ENCODE results near the gene C1orf167. TPM values are rescaled to one million over a fixed set of nuclear protein-coding genes. Genes with fewer than 3 reads are reported as not detected.

C1orf167 gene
- polyA plus RNA-seq, 3 donors, result 0.36 to 0.46 TPM; not detected in 1

GRCh38 chr1:11782127-11782708 is 20.2 kb downstream of the C1orf167 start:
- DNase-seq (ENCODE audit: low read depth in 3 of 3, low spot score in 2 of 3), result no peak

DNA sequence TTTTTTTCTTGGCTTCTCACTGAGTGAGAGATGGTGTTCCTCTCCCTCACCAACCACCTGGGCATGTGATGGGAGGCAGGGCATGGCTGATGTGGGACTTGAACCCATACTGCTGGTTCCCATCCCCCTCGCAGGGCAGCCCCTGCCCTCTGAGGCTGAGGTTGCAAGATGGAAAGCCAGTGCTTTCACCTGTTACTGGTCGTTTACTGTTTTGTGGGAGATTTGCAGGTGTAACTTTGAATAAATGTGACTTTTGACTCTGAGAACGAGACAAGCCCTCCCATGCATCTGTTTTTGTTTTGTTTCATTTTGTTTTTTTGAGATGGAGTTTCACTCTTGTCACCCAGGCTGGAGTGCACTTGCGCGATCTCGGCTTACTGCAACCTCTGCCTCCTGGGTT is 21.6 kb downstream of the C1orf167 start:
- DNase-seq (ENCODE audit: low read depth in 3 of 3, low spot score in 2 of 3), result no peak

DNA sequence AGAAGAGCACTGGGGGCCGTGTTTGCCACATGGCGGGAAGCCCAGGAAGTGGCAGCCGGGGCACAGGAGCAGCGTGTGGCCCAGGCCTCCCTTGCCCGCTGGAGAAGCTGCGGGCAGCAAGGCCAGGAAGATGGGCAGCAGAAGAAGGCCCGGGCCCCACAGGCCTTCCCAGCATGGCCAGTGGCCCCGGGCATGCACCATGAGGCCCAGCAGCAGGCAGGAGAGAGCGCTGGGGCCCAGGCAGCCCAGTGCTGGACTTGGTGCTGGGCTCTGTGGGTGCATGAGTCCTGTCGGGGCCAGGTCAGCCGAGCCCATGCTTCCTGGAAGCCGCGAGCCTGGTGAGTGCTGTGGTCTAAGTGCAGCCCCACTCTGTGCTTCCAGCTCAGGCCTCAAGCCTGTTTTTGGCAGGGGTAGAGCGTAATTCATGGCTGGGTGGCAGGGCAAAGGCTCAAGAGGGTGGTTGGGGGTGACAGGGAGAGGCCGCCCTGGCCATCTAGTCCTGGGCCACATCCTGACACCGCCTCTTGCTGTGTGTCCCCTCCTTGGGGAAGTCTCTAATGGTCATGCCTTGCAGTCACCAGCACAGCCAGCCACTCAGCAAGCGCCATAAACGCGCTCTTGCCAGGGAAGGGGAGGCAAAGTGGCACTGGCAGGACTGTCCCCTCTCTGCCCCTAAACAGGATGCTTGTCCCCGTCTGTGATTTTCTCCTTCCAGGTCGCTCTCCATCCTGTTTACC is 22.4 kb downstream of the C1orf167 start:
- no peak for DNase-seq (ENCODE audit: low read depth in 3 of 3, low spot score in 2 of 3)

- no peak for DNase-seq (ENCODE audit: low read depth in 3 of 3, low spot score in 2 of 3)
Observed at GRCh38 chr1:11784993-11785769, 23.2 kb downstream of the C1orf167 start.

DNA sequence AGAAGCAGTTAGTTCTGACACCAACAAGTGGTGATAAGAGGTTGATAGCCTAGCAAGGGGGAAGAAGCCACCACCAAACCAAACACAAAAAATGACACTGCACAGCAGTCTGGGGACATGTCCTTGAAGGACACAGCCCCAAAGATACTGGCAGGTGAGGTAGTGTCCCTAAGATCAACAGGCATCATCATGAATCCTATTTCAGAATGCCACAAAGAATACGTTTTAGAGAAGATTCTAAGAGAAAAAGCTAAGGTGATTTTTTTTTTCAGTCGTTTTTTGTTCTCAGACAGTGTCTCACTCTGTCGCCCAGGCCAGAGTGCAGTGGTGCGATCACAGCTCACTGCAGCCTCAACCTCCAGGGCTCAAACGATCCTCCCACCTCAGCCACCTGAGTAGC is 24.2 kb downstream of the C1orf167 start:
- DNase-seq (ENCODE audit: low read depth in 3 of 3, low spot score in 2 of 3), result no peak

DNA sequence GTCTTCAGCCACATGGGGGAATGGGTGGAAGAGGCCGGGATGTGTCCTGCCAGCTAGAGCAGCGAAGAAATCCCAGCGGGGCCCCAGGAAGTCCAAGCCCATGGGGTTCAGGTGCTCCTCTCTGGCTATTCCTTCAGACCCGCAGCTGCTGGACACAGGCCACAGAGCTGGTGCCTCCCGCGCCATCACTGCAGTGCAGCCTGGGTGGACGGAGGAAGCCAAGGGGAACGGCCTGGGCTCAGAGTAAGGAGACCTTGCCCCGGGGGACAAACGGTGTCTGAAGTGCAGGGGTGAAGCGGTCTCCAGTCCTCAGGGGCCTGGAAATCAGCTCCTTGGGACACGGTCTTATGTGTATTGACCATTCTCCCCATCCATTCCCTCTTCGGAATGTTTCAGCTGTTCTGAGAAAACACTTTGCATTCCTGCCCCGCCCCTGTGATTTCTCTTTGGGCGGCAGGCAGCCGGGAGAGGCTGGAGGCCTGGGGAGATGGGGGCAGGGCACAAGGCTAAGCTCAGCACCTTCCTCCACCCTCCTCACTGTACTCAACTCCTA is 25.3 kb downstream of the C1orf167 start:
- no peak for DNase-seq (ENCODE audit: low read depth in 3 of 3, low spot score in 2 of 3)

DNA sequence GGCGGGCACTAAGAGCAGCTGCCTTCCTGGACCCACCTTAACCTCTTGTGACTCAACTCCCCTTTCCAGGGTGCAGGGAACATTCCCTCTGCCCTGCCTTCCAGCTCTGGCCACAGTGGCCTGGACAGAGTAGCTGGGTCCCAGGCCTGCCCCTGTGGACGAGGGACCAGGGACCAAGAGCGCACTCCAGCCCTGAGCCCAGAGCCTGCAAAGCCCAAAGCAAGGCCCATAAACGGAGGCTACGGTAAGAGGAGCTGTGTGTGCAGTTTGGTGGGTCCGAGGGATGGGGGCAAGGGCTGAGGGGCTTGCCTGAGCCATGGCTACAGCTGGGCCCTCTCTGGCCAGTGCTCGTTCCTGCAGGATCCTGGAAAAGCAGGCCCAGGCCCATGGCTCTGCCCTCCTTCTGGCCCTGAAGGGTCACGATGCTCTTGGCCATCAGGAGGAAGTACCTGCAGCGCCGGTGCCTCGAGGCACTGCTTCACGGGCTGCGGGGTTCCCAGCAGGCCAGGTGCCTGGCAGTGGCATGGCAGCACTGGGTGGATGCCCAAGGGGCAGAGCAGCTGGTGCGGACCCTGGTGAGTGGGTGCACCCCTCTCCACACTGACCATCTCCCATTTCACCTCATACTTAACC is 25.9 kb downstream of the C1orf167 start:
- DNase-seq (ENCODE audit: low read depth in 3 of 3, low spot score in 2 of 3), result no peak

GRCh38 chr1:11788549-11789053 is 26.6 kb downstream of the C1orf167 start:
- no peak for DNase-seq (ENCODE audit: low read depth in 3 of 3, low spot score in 2 of 3)

DNA sequence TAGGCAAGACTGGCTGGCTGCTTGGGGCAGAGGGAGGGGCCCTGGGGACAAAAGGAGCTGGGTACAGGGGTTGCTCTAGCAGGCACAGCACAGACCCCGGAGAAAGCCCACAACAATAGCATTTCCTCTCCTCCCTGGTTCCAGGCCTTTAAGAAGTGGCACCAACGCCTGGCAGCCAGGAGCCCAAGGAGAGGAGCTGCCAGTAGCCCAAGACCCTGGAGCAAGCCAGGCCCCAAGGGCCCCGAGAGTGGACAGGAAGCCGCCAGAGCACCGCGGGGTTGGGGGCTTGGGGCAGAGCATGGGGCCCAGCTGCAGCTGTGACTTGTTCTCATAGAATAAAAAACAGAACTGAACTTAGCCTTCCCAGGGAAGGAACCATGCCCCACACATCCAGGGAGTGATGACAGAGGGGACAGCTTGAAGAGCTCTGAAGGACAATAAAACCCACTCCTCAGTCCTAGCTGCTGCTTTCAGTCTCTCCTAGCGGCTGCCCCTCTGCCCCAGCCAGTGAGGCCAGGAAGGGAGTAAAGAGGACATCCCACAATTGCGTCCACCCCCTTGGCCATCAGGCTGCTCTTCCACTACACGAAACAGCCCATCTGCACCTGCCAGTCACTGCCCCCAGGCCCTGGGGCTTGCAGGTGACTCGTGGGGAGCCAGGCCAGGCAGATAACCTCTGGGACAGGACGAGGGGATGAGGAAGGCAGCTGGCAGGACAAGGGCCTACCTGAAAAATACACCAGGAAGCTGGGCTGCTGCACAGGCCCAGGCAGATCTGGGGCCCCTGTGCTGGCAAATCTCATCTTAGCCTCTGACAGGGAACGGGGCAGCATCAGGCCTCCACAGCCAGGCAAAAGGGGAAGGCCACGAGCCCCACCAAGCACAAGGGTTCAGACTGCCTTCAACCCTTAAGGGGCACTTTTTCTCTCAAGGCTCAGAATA is 27.4 kb downstream of the C1orf167 start:
- DNase-seq (ENCODE audit: low read depth in 3 of 3, low spot score in 2 of 3), result no peak

DNA sequence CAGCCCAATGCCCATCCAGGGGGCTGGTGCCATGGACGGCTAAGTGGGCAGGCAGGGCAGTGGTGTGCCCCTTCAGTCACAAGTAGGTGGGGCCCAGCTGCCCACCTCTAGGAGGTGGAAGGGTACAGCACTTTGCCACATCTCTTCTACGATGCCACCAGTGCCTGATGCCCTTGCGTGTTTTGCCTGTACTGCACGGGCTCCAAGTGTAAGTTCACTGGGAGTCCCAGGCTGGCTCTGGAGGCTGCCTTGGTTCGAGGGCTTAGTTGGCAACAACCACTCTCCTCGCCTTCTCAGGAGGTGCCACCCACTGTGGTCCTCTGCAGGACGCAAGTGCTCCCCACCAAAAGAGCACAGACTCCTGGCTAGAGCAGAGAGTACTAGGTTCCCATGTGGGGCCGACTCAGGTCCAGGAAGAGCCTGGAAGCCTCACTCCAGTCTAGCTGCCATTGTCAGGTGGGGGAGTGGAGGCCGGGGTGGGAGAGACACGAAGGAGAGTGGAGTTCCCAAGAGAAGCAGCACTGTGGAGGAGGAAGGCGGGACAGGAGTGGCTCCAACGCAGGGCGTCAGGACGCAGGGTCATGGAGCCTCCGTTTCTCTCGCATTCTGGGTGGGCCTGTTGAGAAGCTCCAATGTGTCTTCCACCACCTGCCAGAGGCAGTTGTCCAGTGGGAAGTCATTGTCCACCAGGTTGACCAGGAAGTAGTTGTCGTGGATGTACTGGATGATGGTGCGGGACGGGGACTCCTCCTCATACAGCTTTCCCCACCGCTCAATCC is 28.3 kb downstream of the C1orf167 start:
- no peak for DNase-seq (ENCODE audit: low read depth in 3 of 3, low spot score in 2 of 3)

DNA sequence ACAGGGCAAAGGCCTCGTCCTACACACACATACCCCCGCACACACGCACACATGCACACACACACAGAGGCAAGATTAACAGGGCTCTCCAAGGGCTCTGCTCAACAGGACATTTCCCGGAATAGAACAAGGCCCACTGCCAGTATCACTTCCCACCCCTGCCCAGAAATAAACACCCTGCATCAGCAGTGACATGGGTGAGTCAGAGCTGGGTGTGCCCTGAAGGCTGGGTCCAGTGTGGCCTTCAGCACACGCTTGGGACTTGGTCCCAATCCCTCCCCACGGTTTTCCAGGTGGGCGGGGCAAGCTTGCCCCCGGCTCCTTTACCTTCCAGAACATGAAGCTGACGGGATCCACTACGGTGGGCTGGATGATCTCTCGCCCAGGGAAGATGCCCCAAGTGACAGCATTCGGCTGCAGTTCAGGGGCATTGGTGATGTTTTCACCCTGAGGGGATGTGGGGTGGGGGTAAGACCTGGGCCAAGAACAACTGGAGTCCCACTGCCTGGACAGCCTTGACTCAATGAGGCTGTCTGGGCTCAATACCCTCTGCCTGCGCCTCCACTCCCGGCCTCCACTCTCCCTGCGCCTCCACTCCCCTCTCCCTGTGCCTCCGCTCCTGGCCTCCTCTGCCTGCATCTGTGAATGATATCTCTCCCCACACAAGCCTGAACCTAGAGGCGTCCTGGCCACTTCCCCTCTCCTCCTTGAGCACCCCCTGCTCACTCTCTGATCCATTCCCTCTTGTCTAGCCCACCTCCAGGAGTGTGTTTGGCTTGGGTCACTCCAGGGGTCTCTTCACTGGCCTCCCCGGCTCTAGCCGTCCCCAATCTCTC is 29.1 kb downstream of the C1orf167 start:
- DNase-seq (ENCODE audit: low read depth in 3 of 3, low spot score in 2 of 3), result no peak

DNA sequence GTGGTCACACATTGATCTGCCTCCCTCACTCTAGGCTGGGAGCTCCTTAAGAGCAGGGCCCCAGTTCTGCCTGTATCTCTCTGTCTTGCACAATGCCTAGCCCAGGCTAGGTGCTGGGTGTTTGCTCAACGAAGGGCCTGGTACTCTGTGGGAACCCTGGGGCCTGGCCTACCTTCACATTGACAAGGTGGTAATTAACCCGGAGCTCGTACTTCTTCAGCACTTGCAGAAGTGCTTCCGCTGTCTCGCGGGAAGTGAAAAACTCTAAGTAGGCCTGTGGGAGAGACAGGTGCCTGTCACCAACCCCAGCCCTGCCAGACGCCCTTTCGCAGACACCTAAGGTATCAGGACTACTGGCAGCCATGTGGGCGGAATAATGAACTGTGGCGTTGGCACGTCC is 30.1 kb downstream of the C1orf167 start:
- no peak for DNase-seq (ENCODE audit: low read depth in 3 of 3, low spot score in 2 of 3)

- DNase-seq (ENCODE audit: low read depth in 3 of 3, low spot score in 2 of 3), result no peak
Observed at GRCh38 chr1:11793819-11794218, 31.8 kb downstream of the C1orf167 start.

DNA sequence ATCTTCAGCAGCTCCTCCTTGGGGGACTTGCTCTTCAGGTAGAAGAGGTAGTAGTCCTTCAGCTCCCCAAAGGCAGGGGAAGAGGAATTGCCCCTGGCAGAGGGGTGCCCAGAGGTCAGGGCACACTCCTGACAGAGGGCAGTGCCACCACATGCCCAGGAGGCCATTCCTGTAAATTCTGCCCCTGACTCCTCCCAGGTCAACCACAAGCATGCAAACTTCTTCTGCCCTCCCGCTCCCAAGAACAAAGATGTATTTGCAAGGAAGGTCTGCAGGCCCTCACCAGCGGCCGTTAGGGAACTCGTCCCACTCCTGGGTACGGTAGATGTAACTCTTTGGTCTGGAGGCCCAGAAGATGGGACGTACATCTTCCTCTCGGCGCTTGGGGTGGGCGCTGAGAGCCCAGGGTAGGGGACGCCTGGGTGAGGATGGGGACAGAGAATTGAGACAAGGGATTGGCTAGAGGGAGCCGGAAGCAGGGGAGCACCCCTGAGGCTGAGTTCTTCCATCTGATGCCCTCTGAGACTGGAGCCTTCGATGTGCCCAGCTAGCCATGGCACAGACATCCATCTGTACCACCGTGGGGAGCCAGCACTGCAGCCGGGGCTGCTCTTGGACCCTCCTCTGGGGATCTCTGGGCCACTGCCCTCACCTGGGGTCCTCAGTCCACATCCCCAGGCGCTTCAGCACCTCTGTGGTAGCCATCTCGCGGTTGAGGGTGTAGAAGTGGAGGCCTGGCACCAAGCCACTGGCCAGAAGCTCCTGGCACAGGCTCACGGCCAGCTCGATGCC is 32.6 kb downstream of the C1orf167 start:
- no peak for DNase-seq (ENCODE audit: low read depth in 3 of 3, low spot score in 2 of 3)

DNA sequence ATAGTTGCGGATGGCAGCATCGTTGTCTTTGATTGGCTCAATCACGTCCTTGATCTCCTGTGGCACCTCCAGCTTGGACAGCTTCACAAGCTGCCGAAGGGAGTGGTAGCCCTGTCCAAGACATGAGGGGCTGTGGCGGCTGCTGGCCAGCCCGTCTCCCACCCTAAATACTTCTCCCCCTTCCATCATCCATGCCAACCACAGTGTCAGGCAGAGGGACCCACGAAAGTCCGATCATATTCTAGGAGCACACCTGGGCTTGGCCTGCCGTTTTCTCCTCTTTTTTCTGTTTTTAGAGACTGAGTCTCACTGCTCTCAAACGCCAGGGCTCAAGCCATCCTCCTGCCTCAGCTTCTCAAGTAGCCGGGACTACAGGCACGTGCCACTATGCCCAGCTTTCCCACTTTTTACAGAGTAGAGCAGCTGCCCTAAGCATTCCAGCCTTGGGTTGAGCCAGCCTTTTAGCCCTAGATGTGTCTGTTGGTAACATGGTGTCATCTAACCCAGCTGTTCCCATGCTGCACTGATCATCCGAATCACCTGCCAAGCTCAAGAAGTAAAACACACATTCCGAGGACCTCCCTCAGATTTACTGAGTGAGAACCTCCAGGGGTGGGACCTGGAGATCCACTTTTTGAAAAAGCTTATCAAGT is 33.4 kb downstream of the C1orf167 start:
- no peak for DNase-seq (ENCODE audit: low read depth in 3 of 3, low spot score in 2 of 3)

DNA sequence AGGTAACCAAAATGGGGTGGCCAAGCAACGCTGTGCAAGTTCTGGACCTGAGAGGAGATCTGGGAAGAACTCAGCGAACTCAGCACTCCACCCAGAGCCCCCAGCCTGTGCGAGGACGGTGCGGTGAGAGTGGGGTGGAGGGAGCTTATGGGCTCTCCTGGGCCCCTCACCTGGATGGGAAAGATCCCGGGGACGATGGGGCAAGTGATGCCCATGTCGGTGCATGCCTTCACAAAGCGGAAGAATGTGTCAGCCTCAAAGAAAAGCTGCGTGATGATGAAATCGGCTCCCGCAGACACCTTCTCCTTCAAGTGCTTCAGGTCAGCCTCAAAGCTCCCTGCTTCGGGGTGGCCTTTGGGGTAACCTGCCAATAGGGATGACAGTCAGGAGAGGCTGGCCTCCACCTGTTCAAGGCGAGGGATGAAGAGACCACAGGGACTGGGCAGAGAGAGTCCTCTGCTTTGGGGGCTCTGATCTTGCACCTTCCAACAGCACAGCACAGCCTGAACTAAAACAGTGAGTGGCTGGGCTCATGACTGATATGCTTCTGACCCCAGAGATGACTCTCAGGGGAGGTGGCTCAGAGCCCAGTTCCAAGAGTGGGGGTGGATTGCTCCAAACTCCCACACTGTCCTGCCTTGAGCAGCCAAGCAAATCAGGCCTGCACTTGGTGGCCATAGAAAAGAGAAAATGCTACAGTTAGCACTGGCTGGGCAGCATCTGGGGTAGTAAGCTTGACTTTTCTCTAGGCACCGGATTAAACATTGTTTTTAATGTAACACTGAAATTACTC is 34.2 kb downstream of the C1orf167 start:
- no peak for DNase-seq (ENCODE audit: low read depth in 3 of 3, low spot score in 2 of 3)

Data from right renal cortex interstitium (tissue), 3 donors.